Loucy (cell line): ENCODE results near the gene DAGLA.

ENCODE experiments used
- H2AFZ ChIP-seq: fragments of 200-600 bp; sonication (generic); 2 replicates; pipeline ENCODE4 v1.6.0; 2016; ENCODE audit warnings: antibody characterized with exemption, mild to moderate bottlenecking, low read length, moderate library complexity
- H3F3A ChIP-seq: fragments of 200-600 bp; 2 replicates; pipeline ENCODE4 v1.6.0; 2016; ENCODE audit warnings: antibody characterized with exemption, low read depth, mild to moderate bottlenecking
- H3K27me3 ChIP-seq: fragments of 200-600 bp; sonication (generic); 2 replicates; pipeline ENCODE4 v1.6.1; 2014; ENCODE audit warnings: low read length, mild to moderate bottlenecking; ENCODE audit not compliant: insufficient read depth, poor library complexity, severe bottlenecking
- H3K36me3 ChIP-seq: fragments of 200-600 bp; sonication (generic); 2 replicates; pipeline ENCODE4 v1.6.1; 2016; ENCODE audit warnings: low read length; ENCODE audit not compliant: insufficient read depth
- H3K4me1 ChIP-seq: fragments of 200-600 bp; sonication (generic); 2 replicates; pipeline ENCODE4 v1.5.1; 2014; ENCODE audit warnings: low read length, mild to moderate bottlenecking; ENCODE audit not compliant: insufficient read depth, poor library complexity, severe bottlenecking
- H3K4me2 ChIP-seq: fragments of 200-600 bp; sonication (generic); 2 replicates; pipeline ENCODE4 v1.6.0; 2014; ENCODE audit warnings: antibody characterized with exemption, low read length, low read depth, mild to moderate bottlenecking; ENCODE audit not compliant: poor library complexity, severe bottlenecking
- H3K4me3 ChIP-seq: fragments of 200-600 bp; sonication (generic); 2 replicates; pipeline ENCODE4 v1.5.1; 2014; ENCODE audit warnings: low read length, mild to moderate bottlenecking, mixed read lengths; ENCODE audit not compliant: poor library complexity, severe bottlenecking
- H3K79me2 ChIP-seq: fragments of 200-600 bp; sonication (generic); 2 replicates; pipeline ENCODE4 v1.6.1; 2014; ENCODE audit warnings: low read length; ENCODE audit not compliant: insufficient read depth
- H3K9ac ChIP-seq: fragments of 200-600 bp; sonication (generic); 2 replicates; pipeline ENCODE4 v1.6.0; 2014; ENCODE audit warnings: mild to moderate bottlenecking, low read depth, low read length, moderate library complexity; ENCODE audit not compliant: poor library complexity, severe bottlenecking
- H3K9me2 ChIP-seq: fragments of 200-600 bp; sonication (generic); replicated peaks from 2 replicates; pipeline ENCODE4 v1.6.1; 2016; ENCODE audit warnings: low read depth, low read length, mixed read lengths
- H3K9me3 ChIP-seq: fragments of 200-600 bp; sonication (generic); 2 replicates; pipeline ENCODE4 v1.6.1; 2014; ENCODE audit warnings: mild to moderate bottlenecking, antibody characterized with exemption, low read length, low read depth; ENCODE audit not compliant: insufficient read depth
- H4K20me1 ChIP-seq: fragments of 200-600 bp; sonication (generic); 2 replicates; pipeline ENCODE4 v1.6.0; 2014; ENCODE audit warnings: antibody characterized with exemption, low read length, mild to moderate bottlenecking; ENCODE audit not compliant: insufficient read depth, poor library complexity, severe bottlenecking
- EZH2phosphoT487 ChIP-seq: fragments of 200-600 bp; IDR thresholded peaks from 2 replicates; pipeline ENCODE4 v1.6.1; 2018; ENCODE audit warnings: antibody characterized with exemption, mild to moderate bottlenecking, moderate library complexity, borderline replicate concordance
- TF ChIP-seq, protein P1 (sequence below): fragments of 200-600 bp; sonication (generic); conservative IDR thresholded peaks from 2 replicates; pipeline ENCODE4 v1.5.1; 2014; ENCODE audit warnings: mild to moderate bottlenecking, antibody characterized with exemption, low read length

The DAGLA gene

DNA sequence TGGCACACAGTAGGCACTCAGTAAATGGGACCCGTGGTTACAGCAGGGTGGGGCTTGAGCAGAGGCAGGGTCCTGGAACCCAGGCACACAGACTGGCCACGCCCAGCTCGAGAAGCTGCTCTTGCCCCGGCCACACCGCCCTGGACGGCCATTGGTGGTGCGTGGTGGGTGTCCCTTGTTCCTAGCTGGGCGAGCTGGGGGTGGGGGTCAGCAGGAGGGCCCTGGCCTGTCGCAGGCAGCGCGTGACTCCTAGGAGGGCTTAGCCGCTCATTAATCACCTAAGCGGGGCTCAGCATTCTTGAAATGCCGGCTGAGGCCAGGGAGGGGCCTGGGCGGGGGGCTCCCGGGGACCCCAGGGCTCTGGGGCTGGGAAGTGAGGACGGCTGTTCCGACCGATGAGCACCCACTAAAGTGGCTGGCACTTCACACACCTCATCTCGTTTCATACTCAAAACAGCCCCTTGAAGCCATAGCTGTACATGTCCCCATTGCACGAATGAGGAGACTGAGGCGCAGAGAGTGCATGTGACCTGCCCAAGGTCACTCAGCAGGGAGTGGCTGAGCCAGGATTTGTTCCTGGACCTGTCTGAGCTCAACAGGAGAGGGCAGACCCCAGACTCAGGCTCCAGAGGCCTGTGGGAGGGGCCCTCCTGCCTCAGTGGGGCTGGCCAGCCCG lies 83.9 kb downstream of the DAGLA start:
- Histone ChIP-seq H3K79me2 (no peaks in the 10 kb centered on the region), H3K9me3 (no peaks in the 10 kb centered on the region), H3K9ac (no peak overlapping the region), H4K20me1 (no peaks in the 10 kb centered on the region), H3K27me3 (no peaks in the 10 kb centered on the region), H3F3A (no peaks in the 10 kb centered on the region), H3K9me2 (no peaks in the 10 kb centered on the region), H3K4me3 (no peak overlapping the region), H3K4me1 (no peaks in the 10 kb centered on the region), H2AFZ (no peak overlapping the region), H3K36me3 (no peaks in the 10 kb centered on the region), H3K4me2 (no peak overlapping the region)
- TF ChIP-seq EZH2phosphoT487: no peak
- TF ChIP-seq, protein P1, sequence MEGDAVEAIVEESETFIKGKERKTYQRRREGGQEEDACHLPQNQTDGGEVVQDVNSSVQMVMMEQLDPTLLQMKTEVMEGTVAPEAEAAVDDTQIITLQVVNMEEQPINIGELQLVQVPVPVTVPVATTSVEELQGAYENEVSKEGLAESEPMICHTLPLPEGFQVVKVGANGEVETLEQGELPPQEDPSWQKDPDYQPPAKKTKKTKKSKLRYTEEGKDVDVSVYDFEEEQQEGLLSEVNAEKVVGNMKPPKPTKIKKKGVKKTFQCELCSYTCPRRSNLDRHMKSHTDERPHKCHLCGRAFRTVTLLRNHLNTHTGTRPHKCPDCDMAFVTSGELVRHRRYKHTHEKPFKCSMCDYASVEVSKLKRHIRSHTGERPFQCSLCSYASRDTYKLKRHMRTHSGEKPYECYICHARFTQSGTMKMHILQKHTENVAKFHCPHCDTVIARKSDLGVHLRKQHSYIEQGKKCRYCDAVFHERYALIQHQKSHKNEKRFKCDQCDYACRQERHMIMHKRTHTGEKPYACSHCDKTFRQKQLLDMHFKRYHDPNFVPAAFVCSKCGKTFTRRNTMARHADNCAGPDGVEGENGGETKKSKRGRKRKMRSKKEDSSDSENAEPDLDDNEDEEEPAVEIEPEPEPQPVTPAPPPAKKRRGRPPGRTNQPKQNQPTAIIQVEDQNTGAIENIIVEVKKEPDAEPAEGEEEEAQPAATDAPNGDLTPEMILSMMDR: no peak

DNA sequence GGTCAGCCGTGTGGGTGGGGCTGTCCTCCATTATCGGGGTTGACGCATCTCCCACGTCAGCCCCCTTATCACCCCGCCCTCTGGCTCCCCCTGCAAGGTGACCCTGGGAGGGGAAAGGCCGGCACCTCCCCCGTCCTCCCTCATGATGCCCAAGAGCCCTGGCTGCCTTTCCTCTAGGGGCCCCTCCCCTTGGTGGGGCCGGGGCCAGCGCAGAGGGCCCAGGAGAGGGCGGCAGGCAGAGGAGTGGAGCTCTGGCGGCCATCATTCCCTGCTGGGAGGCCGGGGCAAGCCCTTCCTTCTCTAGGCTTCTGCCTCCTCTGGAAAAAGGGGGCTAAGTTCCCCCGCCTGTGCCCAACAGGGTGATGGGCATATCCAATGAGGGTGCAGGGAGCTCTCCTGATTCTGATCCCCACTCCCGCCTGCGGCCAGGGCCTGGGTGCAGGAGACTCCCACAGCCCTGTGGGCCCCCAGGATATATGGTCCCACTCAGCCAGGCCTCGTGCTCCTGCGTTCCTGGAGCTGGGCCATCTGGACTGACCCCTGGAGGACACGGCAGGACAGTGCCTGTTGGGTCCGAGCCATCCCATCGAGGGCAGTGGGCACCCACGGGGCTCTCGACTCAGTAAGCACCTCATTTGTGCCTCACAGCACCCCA lies 84.5 kb downstream of the DAGLA start:
- H3K4me2 ChIP-seq: no peak overlapping the region
- H3K9me2 ChIP-seq: no peaks in the 10 kb centered on the region
- no peak overlapping the region for H3K9ac ChIP-seq
- no peaks in the 10 kb centered on the region for H3K79me2 ChIP-seq
- no peaks in the 10 kb centered on the region for H3K9me3 ChIP-seq
- no peak overlapping the region for H3K4me3 ChIP-seq
- H2AFZ ChIP-seq: no peak overlapping the region
- H3K4me1 ChIP-seq: no peaks in the 10 kb centered on the region
- H3F3A ChIP-seq: no peaks in the 10 kb centered on the region
- no peaks in the 10 kb centered on the region for H3K27me3 ChIP-seq
- no peaks in the 10 kb centered on the region for H3K36me3 ChIP-seq
- TF ChIP-seq, protein P1: no peak
- TF ChIP-seq EZH2phosphoT487: no peak
- H4K20me1 ChIP-seq: no peaks in the 10 kb centered on the region

DNA sequence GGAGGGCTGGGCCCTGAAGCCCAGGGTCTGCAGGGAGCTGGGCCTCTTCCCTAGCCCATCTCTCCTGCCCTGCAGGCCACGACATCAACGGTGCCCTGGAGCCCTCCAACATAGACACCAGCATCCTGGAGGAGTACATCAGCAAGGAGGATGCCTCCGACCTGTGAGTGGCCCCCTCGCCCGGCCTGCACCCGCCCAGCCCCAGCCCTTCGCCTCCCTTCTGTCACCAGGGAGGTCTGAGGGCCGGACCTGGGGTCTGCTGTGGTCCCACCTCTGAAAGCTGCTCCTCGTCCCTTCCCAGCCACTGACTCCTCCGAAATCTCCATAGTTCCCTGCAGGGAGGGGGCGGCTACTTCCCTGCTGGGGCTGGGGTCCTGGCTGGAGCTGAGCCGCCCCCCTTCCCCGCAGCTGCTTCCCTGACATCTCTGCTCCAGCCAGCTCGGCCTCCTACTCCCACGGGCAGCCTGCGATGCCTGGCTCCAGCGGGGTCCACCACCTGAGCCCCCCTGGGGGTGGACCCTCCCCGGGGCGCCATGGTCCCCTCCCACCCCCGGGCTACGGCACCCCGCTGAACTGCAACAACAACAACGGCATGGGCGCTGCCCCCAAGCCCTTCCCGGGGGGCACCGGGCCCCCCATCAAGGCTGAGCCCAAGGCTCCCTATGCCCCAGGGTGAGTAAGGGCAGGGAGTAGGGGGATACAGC lies 85.5 kb downstream of the DAGLA start:
- H2AFZ ChIP-seq: no peak overlapping the region
- H3K4me3 ChIP-seq: no peak overlapping the region
- H3K9ac ChIP-seq: no peak overlapping the region
- H3K36me3 ChIP-seq: no peaks in the 10 kb centered on the region
- no peaks in the 10 kb centered on the region for H3F3A ChIP-seq
- TF ChIP-seq EZH2phosphoT487: no peak
- TF ChIP-seq, protein P1: no peak
- no peaks in the 10 kb centered on the region for H4K20me1 ChIP-seq
- H3K4me1 ChIP-seq: no peaks in the 10 kb centered on the region
- H3K79me2 ChIP-seq: no peaks in the 10 kb centered on the region
- no peaks in the 10 kb centered on the region for H3K9me3 ChIP-seq
- H3K9me2 ChIP-seq: no peaks in the 10 kb centered on the region
- H3K27me3 ChIP-seq: no peaks in the 10 kb centered on the region
- H3K4me2 ChIP-seq: no peak overlapping the region
